Measurements from ENCODE around the gene DPP6.

- TF ChIP-seq CTCF (conservative IDR thresholded peaks at IDR 0.05) (no peak), EZH2 (IDR thresholded peaks at IDR 0.05; ENCODE audit: low read depth) (no peak)
Observed at GRCh38 chr7:154372011-154372601, 319.9 kb downstream of the DPP6 start.
